Esophagus muscularis mucosa (tissue), 4 donors: ENCODE data around the gene EP400.
A peak's percentile ranks its signal among the peaks of the same experiment; 100 is the strongest.

ENCODE experiments used
- CTCF ChIP-seq, 3 experiments: fragments of 200-600 bp in 2 of 3; fragments of 450-650 bp in 1 of 3; sonication (generic) in 2 of 3; IDR thresholded peaks; one replicate each; pipeline ENCODE4 v1.5.1; 2017 to 2019; ENCODE audit warnings: antibody characterized with exemption in 3 of 3, mild to moderate bottlenecking in 2 of 3, moderate library complexity in 1 of 3
- EP300 ChIP-seq: sonication (generic); formaldehyde crosslinking; IDR thresholded peaks from one replicate; pipeline ENCODE4 v1.6.1; 2017; ENCODE audit warnings: antibody characterized with exemption
- POLR2A ChIP-seq: fragments of 450-650 bp; IDR thresholded peaks from one replicate; pipeline ENCODE4 v1.6.1; 2017; ENCODE audit warnings: antibody characterized with exemption, moderate library complexity, mild to moderate bottlenecking, low read depth
- POLR2AphosphoS5 ChIP-seq, 2 donors: sonication (generic); formaldehyde crosslinking; IDR thresholded peaks; one replicate each; pipeline ENCODE4 v1.6.1; 2017; ENCODE audit warnings: antibody characterized with exemption in 2 of 2

DNA sequence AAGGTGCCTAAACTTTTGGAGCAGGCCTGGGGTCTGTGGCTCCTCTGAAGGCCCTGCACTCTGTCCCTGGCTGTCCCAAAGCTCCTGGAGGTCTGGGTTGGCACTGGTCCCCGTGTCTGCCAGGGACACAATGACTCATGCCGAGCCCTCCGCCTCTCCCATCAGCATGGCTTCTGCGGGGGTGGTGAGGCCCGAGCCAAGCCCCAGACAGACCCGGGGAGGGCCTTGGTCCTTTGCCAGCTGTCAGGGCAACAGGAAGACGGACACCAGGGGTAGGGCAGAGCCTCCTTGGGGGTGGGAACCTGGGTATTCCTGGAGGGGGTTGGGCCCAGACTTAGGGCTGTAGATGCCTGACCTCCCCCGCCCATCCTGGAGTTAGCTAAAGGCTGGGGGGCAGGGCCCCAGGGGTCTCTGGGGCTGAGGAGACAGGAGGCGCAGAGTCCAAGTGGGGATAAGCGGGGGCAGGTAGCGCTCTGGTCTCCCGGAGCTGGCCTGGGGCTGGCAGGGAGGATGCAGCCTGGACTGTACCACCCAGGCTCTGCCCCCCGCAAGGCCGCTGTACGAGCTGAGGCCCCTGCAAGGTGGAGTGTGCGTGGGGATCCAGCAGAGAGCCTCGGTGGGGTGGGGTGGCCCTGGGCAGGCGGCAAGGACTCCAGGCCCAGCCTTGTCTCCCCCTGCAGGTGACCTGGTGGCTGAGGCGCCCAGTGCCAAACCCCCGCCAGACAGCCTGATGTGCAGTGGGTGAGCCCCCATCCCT, 37.0 kb upstream of the EP400 start:
- TF ChIP-seq POLR2A (no peak), CTCF (IDR thresholded peaks at IDR 0.05) (no peak), POLR2AphosphoS5 (IDR thresholded peaks at IDR 0.05) (peak; percentile 62 to 65), EP300 (no peak)
